CD14-positive monocyte (primary cell): ENCODE measurements around the gene CD44. TPM values are rescaled to one million over a fixed set of nuclear protein-coding genes. Genes with fewer than 3 reads are reported as not detected.

Source experiments
- DNase-seq, 3 donors: peaks; one replicate each; pipeline ENCODE4 v3.0.0-alpha.2; 2011 to 2022
- H2AFZ ChIP-seq: 2 replicates; pipeline ENCODE4 v1.6.0; 2012; ENCODE audit warnings: mild to moderate bottlenecking, low read depth, low read length, inconsistent platforms; ENCODE audit not compliant: insufficient read depth, poor library complexity, severe bottlenecking
- H3K27ac ChIP-seq, 2 donors: 1 replicate in 1 of 2; 2 replicates in 1 of 2; pipeline ENCODE4 v1.5.1; 2012 to 2013; ENCODE audit warnings: low read length in 2 of 2, control low read depth in 1 of 2, inconsistent platforms in 1 of 2, low read depth in 1 of 2, mild to moderate bottlenecking in 1 of 2
- H3K27me3 ChIP-seq, 2 donors: one replicate each; pipeline versions ENCODE4 v1.6.0 to v1.6.1; 2011 to 2013; ENCODE audit warnings: low read length in 2 of 2; ENCODE audit not compliant: control insufficient read depth in 2 of 2, insufficient read depth in 2 of 2
- H3K36me3 ChIP-seq, 2 donors: replicated peaks in 1 of 2; 1 replicate in 1 of 2; 2 replicates in 1 of 2; pipeline versions ENCODE4 v1.5.1 to v1.6.1; 2012 to 2013; ENCODE audit warnings: low read length in 2 of 2, control low read depth in 1 of 2, inconsistent platforms in 1 of 2, mild to moderate bottlenecking in 1 of 2; ENCODE audit not compliant: insufficient read depth in 2 of 2, control insufficient read depth in 1 of 2
- H3K4me1 ChIP-seq, 2 donors: 1 replicate in 1 of 2; 2 replicates in 1 of 2; pipeline versions ENCODE4 v1.5.1 to v1.6.1; 2012 to 2013; ENCODE audit warnings: low read length in 2 of 2, control low read depth in 1 of 2, inconsistent platforms in 1 of 2, mild to moderate bottlenecking in 1 of 2, moderate library complexity in 1 of 2; ENCODE audit not compliant: insufficient read depth in 2 of 2, control insufficient read depth in 1 of 2
- H3K4me2 ChIP-seq: replicated peaks from 2 replicates; pipeline ENCODE3; 2012; ENCODE audit warnings: low read length, moderate library complexity, mild to moderate bottlenecking; ENCODE audit not compliant: poor library complexity, severe bottlenecking; ENCODE audit errors: extremely low read depth
- H3K4me3 ChIP-seq, 3 experiments: fragments of 200-600 bp in 1 of 3; sonication (generic) in 1 of 3; replicated peaks in 1 of 3; 1 replicate in 2 of 3; 2 replicates in 1 of 3; pipeline ENCODE4 v1.5.1; 2011 to 2013; ENCODE audit warnings: low read length in 3 of 3, mild to moderate bottlenecking in 3 of 3, control low read depth in 2 of 3, low read depth in 2 of 3, inconsistent platforms in 1 of 3, moderate library complexity in 1 of 3
- H3K79me2 ChIP-seq: 2 replicates; pipeline ENCODE4 v1.6.0; 2012; ENCODE audit warnings: mild to moderate bottlenecking, control low read depth, inconsistent platforms, low read length, moderate library complexity; ENCODE audit not compliant: insufficient read depth
- H3K9ac ChIP-seq: 2 replicates; pipeline ENCODE4 v1.6.0; 2017; ENCODE audit warnings: low read length, mild to moderate bottlenecking; ENCODE audit not compliant: insufficient read depth, poor library complexity, severe bottlenecking
- H3K9me3 ChIP-seq, 2 donors: replicated peaks in 1 of 2; 1 replicate in 1 of 2; 2 replicates in 1 of 2; pipeline versions ENCODE4 v1.5.1 to v1.6.1; 2012 to 2013; ENCODE audit warnings: low read length in 2 of 2, control low read depth in 1 of 2; ENCODE audit not compliant: control insufficient read depth in 1 of 2, insufficient read depth in 1 of 2
- H4K20me1 ChIP-seq: 2 replicates; pipeline ENCODE4 v1.6.0; 2012; ENCODE audit warnings: mild to moderate bottlenecking, low read length, control low read depth, moderate library complexity; ENCODE audit not compliant: insufficient read depth
- H3K27ac Mint-ChIP-seq, 7 donors: one replicate each; pipeline ENCODE4 v1.8.0; 2020; ENCODE audit warnings: mild to moderate bottlenecking in 7 of 7, mixed read lengths in 7 of 7, moderate library complexity in 6 of 7, inconsistent platforms in 2 of 7
- H3K27me3 Mint-ChIP-seq, 3 donors: one replicate each; pipeline ENCODE4 v1.8.0; 2021 to 2022; ENCODE audit warnings: low read depth in 3 of 3, mild to moderate bottlenecking in 3 of 3, mixed read lengths in 3 of 3, moderate library complexity in 3 of 3, inconsistent platforms in 1 of 3
- H3K36me3 Mint-ChIP-seq, 2 donors: one replicate each; pipeline ENCODE4 v1.8.0; 2020; ENCODE audit warnings: mixed read lengths in 2 of 2, inconsistent platforms in 1 of 2, mild to moderate bottlenecking in 1 of 2
- H3K4me1 Mint-ChIP-seq: one replicate; pipeline ENCODE4 v1.8.0; 2020; ENCODE audit warnings: mild to moderate bottlenecking, mixed read lengths
- H3K4me3 Mint-ChIP-seq, 2 donors: one replicate each; pipeline ENCODE4 v1.8.0; 2020; ENCODE audit warnings: mild to moderate bottlenecking in 2 of 2, mixed read lengths in 2 of 2, moderate library complexity in 1 of 2
- H3K9me3 Mint-ChIP-seq, 7 donors: one replicate each; pipeline ENCODE4 v1.8.0; 2020 to 2022; ENCODE audit warnings: mixed read lengths in 7 of 7, mild to moderate bottlenecking in 6 of 7, moderate library complexity in 6 of 7, inconsistent platforms in 2 of 7
- WGBS: methylation state at CpG from one replicate; pipeline ENCODE4 v1.1.5; 2013; ENCODE audit warnings: missing lambda C conversion rate; ENCODE audit not compliant: insufficient coverage; 5-methylcytosine and 5-hydroxymethylcytosine counted together
- intact Hi-C, 2 donors: fragments of 100-400 bp; cut with micrococcal nuclease; formaldehyde crosslinking; loops; one replicate each; pipeline versions ENCODE4 v1.15.0 to v1.15.1; 2023
- polyA plus RNA-seq, 3 donors: library from polyadenylated mRNA; depleted of rRNA in 1 of 3; unstranded in 2 of 3; stranded (reverse) in 1 of 3; fragments of 300-500 nt in 2 of 3; fragments of >200 nt in 1 of 3; fragmentation: Illumina TruSeq in 2 of 3; gene quantifications; 1 replicate in 2 of 3; 2 replicates in 1 of 3; pipeline ENCODE4 v1.2.3, GENCODE V29; 2012 to 2021
- TF ChIP-seq, protein P1 (sequence below): fragments of 200-600 bp; IDR thresholded peaks from one replicate; pipeline ENCODE4 v1.8.0; 2022; ENCODE audit warnings: antibody characterized with exemption, mild to moderate bottlenecking

CD44 gene
- polyA plus RNA-seq, 3 donors, result 415 to 866 (median 531) TPM

DNA sequence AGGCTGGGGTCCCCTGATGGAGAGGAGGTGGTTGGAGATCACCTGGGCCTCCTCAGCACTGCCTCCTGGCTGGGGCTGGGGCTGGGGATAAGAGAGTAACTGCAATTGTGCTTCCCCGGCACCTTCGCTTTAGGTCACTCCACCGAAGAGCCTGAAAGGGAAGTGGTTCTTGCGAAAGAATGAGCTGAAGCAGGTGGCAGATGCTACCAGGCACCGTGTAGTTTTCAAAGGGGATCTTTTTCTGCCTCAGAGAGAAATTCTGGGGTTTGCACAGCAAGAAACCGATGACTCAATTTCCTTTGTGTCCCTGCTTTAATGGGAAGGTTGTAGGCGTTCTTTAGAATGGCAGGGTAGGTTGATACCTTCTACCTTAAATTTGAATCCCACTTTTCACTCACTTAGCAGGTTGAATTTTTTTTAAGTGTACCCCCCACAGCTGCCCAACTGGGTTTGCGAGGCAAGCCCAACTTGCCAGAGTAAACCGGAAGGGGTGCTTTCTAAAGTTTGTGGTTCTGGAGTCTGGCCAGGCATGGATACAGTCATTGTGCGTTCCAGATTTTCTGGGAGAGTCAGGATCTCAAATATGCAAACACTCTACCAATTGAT lies 5.3 kb downstream of the CD44 start:
- peak overlapping the region; percentile 43 for H3K9ac ChIP-seq
- H4K20me1 ChIP-seq, result peaks cover 100% of the 10 kb centered on the region
- peak overlapping the region; percentile 67 to 98 for H3K27ac ChIP-seq
- peaks cover 53 to 78% of the 10 kb centered on the region in 2 donors for H3K4me1 ChIP-seq
- peak; percentile 75 to 95 (median 87) for DNase-seq
- Mint-ChIP-seq H3K4me1 (peaks cover 77% of the 10 kb centered on the region), H3K36me3 (peaks cover 62 to 82% of the 10 kb centered on the region in 2 donors), H3K9me3 (peaks cover 0 to 3% (median 0%) of the 10 kb centered on the region in 7 donors), H3K27ac (peak overlapping the region; percentile 84 to 98 (median 87)), H3K27me3 (no peaks in the 10 kb centered on the region), H3K4me3 (peak overlapping the region; percentile 64 to 73)
- H2AFZ ChIP-seq, result no peak overlapping the region
- H3K4me2 ChIP-seq, result peak overlapping the region; percentile 84
- peaks cover 100% of the 10 kb centered on the region for H3K79me2 ChIP-seq
- H3K36me3 ChIP-seq, result peaks cover 15 to 60% of the 10 kb centered on the region in 2 donors
- intact Hi-C loops, result loop anchor here (5.0 to 10.0 kb wide), 4 partner anchors 147 to 241 kb away; no protein-coding TSS in a partner anchor
- H3K27me3 ChIP-seq, result no peaks in the 10 kb centered on the region
- TF ChIP-seq, protein P1, sequence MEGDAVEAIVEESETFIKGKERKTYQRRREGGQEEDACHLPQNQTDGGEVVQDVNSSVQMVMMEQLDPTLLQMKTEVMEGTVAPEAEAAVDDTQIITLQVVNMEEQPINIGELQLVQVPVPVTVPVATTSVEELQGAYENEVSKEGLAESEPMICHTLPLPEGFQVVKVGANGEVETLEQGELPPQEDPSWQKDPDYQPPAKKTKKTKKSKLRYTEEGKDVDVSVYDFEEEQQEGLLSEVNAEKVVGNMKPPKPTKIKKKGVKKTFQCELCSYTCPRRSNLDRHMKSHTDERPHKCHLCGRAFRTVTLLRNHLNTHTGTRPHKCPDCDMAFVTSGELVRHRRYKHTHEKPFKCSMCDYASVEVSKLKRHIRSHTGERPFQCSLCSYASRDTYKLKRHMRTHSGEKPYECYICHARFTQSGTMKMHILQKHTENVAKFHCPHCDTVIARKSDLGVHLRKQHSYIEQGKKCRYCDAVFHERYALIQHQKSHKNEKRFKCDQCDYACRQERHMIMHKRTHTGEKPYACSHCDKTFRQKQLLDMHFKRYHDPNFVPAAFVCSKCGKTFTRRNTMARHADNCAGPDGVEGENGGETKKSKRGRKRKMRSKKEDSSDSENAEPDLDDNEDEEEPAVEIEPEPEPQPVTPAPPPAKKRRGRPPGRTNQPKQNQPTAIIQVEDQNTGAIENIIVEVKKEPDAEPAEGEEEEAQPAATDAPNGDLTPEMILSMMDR, result no peak
- H3K4me3 ChIP-seq, result peak overlapping the region; percentile 15 to 93 (median 15)
- WGBS, result 0% methylated on average over 6 of the region's 10 CpGs
- H3K9me3 ChIP-seq, result no peaks in the 10 kb centered on the region

- Histone ChIP-seq H3K4me1 (peaks cover 53 to 78% of the 10 kb centered on the region in 2 donors), H4K20me1 (peaks cover 100% of the 10 kb centered on the region), H3K27me3 (no peaks in the 10 kb centered on the region), H3K9me3 (no peaks in the 10 kb centered on the region), H3K36me3 (peaks cover 15 to 66% of the 10 kb centered on the region in 2 donors), H3K79me2 (peaks cover 100% of the 10 kb centered on the region), H3K9ac (no peak overlapping the region), H3K4me2 (peak overlapping the region; percentile 84), H2AFZ (no peak overlapping the region), H3K27ac (peak overlapping the region in 1 of 2 donors; percentile 98), H3K4me3 (peak overlapping the region in 1 of 3 experiments; percentile 93)
- DNase-seq, result peak in 1 of 3 donors; percentile 52
- Mint-ChIP-seq H3K27me3 (no peaks in the 10 kb centered on the region), H3K4me3 (no peak overlapping the region), H3K27ac (peak overlapping the region; percentile 63 to 98 (median 80)), H3K36me3 (peaks cover 67 to 87% of the 10 kb centered on the region in 2 donors), H3K4me1 (peaks cover 81% of the 10 kb centered on the region), H3K9me3 (peaks cover 0 to 3% (median 0%) of the 10 kb centered on the region in 7 donors)
- WGBS, result no CpG with 5 or more reads among the region's 1 CpG
- TF ChIP-seq, protein P1, result no peak
- intact Hi-C loops, result loop anchor here (5.0 to 10.0 kb wide), 4 partner anchors 148 to 240 kb away; no protein-coding TSS in a partner anchor
Observed at GRCh38 chr11:35144806-35145205, 5.8 kb downstream of the CD44 start.
